Fibroblast of lung (primary cell): ENCODE results near the gene GAA. TPM values are rescaled to one million over a fixed set of nuclear protein-coding genes. Genes with fewer than 3 reads are reported as not detected.

ENCODE experiments used
- DNase-seq, 2 donors: peaks; one replicate each; pipeline versions ENCODE4 v3.0.0 to v3.0.0-alpha.2; 2010; ENCODE audit warnings: low read depth in 2 of 2
- H2AFZ ChIP-seq: 2 replicates; pipeline ENCODE4 v1.5.1; 2012; ENCODE audit warnings: low read length, control low read depth, inconsistent platforms
- H3K27ac ChIP-seq: 2 replicates; pipeline ENCODE4 v1.5.1; 2011; ENCODE audit warnings: low read length, control low read depth; ENCODE audit not compliant: insufficient read depth
- H3K27me3 ChIP-seq: 2 replicates; pipeline ENCODE4 v1.5.1; 2011; ENCODE audit warnings: mild to moderate bottlenecking, low read length; ENCODE audit not compliant: control insufficient read depth, insufficient read depth
- H3K36me3 ChIP-seq: 2 replicates; pipeline ENCODE4 v1.5.1; 2011; ENCODE audit warnings: low read length; ENCODE audit not compliant: control insufficient read depth, insufficient read depth
- H3K4me1 ChIP-seq: 2 replicates; pipeline ENCODE4 v1.5.1; 2011; ENCODE audit warnings: low read length; ENCODE audit not compliant: control insufficient read depth, insufficient read depth; ENCODE audit errors: extremely low read depth
- H3K4me2 ChIP-seq: 2 replicates; pipeline ENCODE4 v1.5.1; 2011; ENCODE audit warnings: low read length, control low read depth; ENCODE audit not compliant: insufficient read depth; ENCODE audit errors: extremely low read depth
- H3K4me3 ChIP-seq, 4 experiments: fragments of 200-600 bp in 1 of 4; sonication (generic) in 1 of 4; replicated peaks in 1 of 4; 2 replicates each; pipeline ENCODE4 v1.5.1; 2011 to 2016; ENCODE audit warnings: low read length in 4 of 4, low read depth in 3 of 4, mild to moderate bottlenecking in 3 of 4, control low read depth in 2 of 4, inconsistent platforms in 1 of 4, mixed read lengths in 1 of 4; ENCODE audit not compliant: insufficient read depth in 1 of 4; ENCODE audit errors: control extremely low read depth in 1 of 4
- H3K79me2 ChIP-seq: 2 replicates; pipeline ENCODE4 v1.5.1; 2012; ENCODE audit warnings: mild to moderate bottlenecking, low read length, inconsistent platforms; ENCODE audit not compliant: control insufficient read depth, insufficient read depth
- H3K9ac ChIP-seq: 2 replicates; pipeline ENCODE4 v1.5.1; 2011; ENCODE audit warnings: mild to moderate bottlenecking, low read length, control low read depth; ENCODE audit not compliant: insufficient read depth
- H3K9me3 ChIP-seq: 2 replicates; pipeline ENCODE4 v1.5.1; 2012; ENCODE audit warnings: low read depth, low read length; ENCODE audit not compliant: control insufficient read depth, insufficient read depth
- H4K20me1 ChIP-seq: 2 replicates; pipeline ENCODE4 v1.5.1; 2011; ENCODE audit warnings: low read length; ENCODE audit not compliant: control insufficient read depth, insufficient read depth; ENCODE audit errors: extremely low read depth
- CTCF ChIP-seq, 2 donors: IDR thresholded peaks in 1 of 2; conservative IDR thresholded peaks in 1 of 2; 1 replicate in 1 of 2; 2 replicates in 1 of 2; pipeline ENCODE4 v1.5.1; 2011 to 2012; ENCODE audit warnings: low read length in 2 of 2, control low read depth in 1 of 2, inconsistent platforms in 1 of 2, low read depth in 1 of 2, mild to moderate bottlenecking in 1 of 2
- EZH2 ChIP-seq: IDR thresholded peaks from 2 replicates; pipeline ENCODE4 v1.5.1; 2012; ENCODE audit warnings: low read length, control low read depth, mild to moderate bottlenecking; ENCODE audit errors: missing control alignments
- polyA plus RNA-seq, 2 donors: library from polyadenylated mRNA; depleted of rRNA in 1 of 2; stranded (reverse) in 1 of 2; unstranded in 1 of 2; fragments of >200 nt; gene quantifications; 2 replicates each; pipeline ENCODE4 v1.2.1, GENCODE V29; 2011 to 2012; ENCODE audit warnings: missing spikeins in 1 of 2
- total RNA-seq: library from RNA; depleted of rRNA; stranded (reverse); fragments of >200 nt; gene quantifications from 2 replicates; pipeline ENCODE4 v1.2.1, GENCODE V29; 2014

GAA gene
- total and polyA plus RNA-seq, 2 donors (not counting 1 experiment from before 2014, with no cell fraction given) = 6.4 to 25.6 TPM

GRCh38 chr17:80147035-80147822 is 45.8 kb downstream of the GAA start, which contains the start of gene EIF4A3:
TSS of gene EIF4A3 (minus strand) at chr17:80147128. CDS start at chr17:80146961, 167 bp downstream.
- no peaks in the 10 kb centered on the region for H3K27me3 ChIP-seq
- peaks cover 53% of the 10 kb centered on the region for H3K79me2 ChIP-seq
- H3K9me3 ChIP-seq = no peaks in the 10 kb centered on the region
- H3K4me2 ChIP-seq = peak within 1 kb of the TSS; percentile 99
- H4K20me1 ChIP-seq = no peaks in the 10 kb centered on the region
- peak within 1 kb of the TSS; percentile 96 for H3K27ac ChIP-seq
- DNase-seq = peak; percentile 99
- TF ChIP-seq EZH2 (no peak), CTCF (conservative IDR thresholded peaks at IDR 0.05 in 1 of 2, IDR thresholded peaks at IDR 0.05 in 1 of 2; ENCODE audit: low read depth in 1 of 2, low read length in 2 of 2) (no peak)
- peak within 1 kb of the TSS; percentile 74 for H2AFZ ChIP-seq
- peaks cover 10% of the 10 kb centered on the region for H3K36me3 ChIP-seq
- H3K4me1 ChIP-seq = peaks cover 11% of the 10 kb centered on the region
- peak within 1 kb of the TSS; percentile 93 for H3K9ac ChIP-seq
- H3K4me3 ChIP-seq = peak within 1 kb of the TSS; percentile 78 to 98 (median 88)

- H3K36me3 ChIP-seq = no peaks in the 10 kb centered on the region
- H3K79me2 ChIP-seq = peaks cover 17% of the 10 kb centered on the region
- no peaks in the 10 kb centered on the region for H4K20me1 ChIP-seq
- no peak for TF ChIP-seq EZH2
- no peak for TF ChIP-seq CTCF (conservative IDR thresholded peaks at IDR 0.05 in 1 of 2, IDR thresholded peaks at IDR 0.05 in 1 of 2; ENCODE audit: low read depth in 1 of 2, low read length in 2 of 2)
- H3K9me3 ChIP-seq = no peaks in the 10 kb centered on the region
- peaks cover 3% of the 10 kb centered on the region for H3K4me1 ChIP-seq
- H3K4me3 ChIP-seq = no peak overlapping the region
- peak; percentile 84 to 92 for DNase-seq
- H3K27me3 ChIP-seq = no peaks in the 10 kb centered on the region
- H3K4me2 ChIP-seq = no peak overlapping the region
- no peak overlapping the region for H3K27ac ChIP-seq
- no peak overlapping the region for H3K9ac ChIP-seq
- H2AFZ ChIP-seq = no peak overlapping the region
These were observed 50.0 kb downstream of the GAA start for GRCh38 chr17:80151333-80151732.

GRCh38 chr17:80152081-80152702 is 50.8 kb downstream of the GAA start:
- no peaks in the 10 kb centered on the region for H3K36me3 ChIP-seq
- H3K9ac ChIP-seq = no peak overlapping the region
- peaks cover 3% of the 10 kb centered on the region for H3K4me1 ChIP-seq
- TF ChIP-seq CTCF (conservative IDR thresholded peaks at IDR 0.05 in 1 of 2, IDR thresholded peaks at IDR 0.05 in 1 of 2; ENCODE audit: low read depth in 1 of 2, low read length in 2 of 2) = no peak
- no peak for TF ChIP-seq EZH2
- no peak overlapping the region for H3K4me3 ChIP-seq
- H3K27me3 ChIP-seq = no peaks in the 10 kb centered on the region
- H3K9me3 ChIP-seq = no peaks in the 10 kb centered on the region
- peaks cover 12% of the 10 kb centered on the region for H3K79me2 ChIP-seq
- peak overlapping the region; percentile 13 for H3K4me2 ChIP-seq
- H4K20me1 ChIP-seq = no peaks in the 10 kb centered on the region
- peak; percentile 59 to 93 for DNase-seq
- H2AFZ ChIP-seq = no peak overlapping the region
- no peak overlapping the region for H3K27ac ChIP-seq
